ENCODE results near the gene BCKDHA. TPM values are rescaled to one million over a fixed set of nuclear protein-coding genes. Genes with fewer than 3 reads are reported as not detected.

Gene BCKDHA
- total and polyA plus RNA-seq, 5 experiments from 2014 or later, result 15.9 to 67.3 (median 51.8) TPM

DNA sequence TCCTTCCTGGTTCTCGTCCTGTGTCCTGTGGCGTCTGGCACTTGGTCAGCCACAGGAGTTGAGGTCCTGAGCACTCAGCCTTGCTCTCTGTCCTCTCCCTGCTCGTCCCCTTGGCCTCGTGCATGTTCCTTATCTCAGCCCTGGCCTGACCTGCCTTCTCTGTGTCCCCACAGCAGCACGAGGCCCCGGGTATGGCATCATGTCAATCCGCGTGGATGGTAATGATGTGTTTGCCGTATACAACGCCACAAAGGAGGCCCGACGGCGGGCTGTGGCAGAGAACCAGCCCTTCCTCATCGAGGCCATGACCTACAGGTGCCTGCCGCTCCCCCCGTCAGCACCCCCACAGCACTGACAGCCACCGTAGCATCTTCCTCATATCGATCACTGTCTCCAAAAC lies 24.8 kb downstream of the BCKDHA start:
- Mint-ChIP-seq H3K4me3 (no peak overlapping the region), H3K9me3 (no peaks in the 10 kb centered on the region), H3K27ac (peak overlapping the region in 2 of 10 donors; percentile 14 to 85), H3K4me1 (peaks cover 11 to 19% (median 13%) of the 10 kb centered on the region in 4 donors), H3K36me3 (peaks cover 0 to 61% (median 7%) of the 10 kb centered on the region in 3 donors), H3K27me3 (no peaks in the 10 kb centered on the region)
- no peak for ATAC-seq
- POLR2A ChIA-PET, result no interaction called here
- no peak for DNase-seq

DNA sequence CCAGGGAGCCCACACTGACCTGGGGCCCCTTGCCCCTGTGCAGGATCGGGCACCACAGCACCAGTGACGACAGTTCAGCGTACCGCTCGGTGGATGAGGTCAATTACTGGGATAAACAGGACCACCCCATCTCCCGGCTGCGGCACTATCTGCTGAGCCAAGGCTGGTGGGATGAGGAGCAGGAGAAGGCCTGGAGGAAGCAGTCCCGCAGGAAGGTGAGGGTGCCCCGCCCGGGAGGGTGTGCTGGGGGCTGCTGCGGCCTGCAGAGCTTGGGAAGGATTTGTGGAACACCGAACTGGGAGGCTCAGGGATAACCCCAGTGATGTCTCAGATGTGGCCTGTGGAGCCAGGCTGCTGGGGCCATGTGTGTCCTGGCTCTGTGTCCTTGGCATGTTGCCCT lies 25.3 kb downstream of the BCKDHA start:
- Mint-ChIP-seq H3K9me3 (no peaks in the 10 kb centered on the region), H3K27me3 (no peaks in the 10 kb centered on the region), H3K36me3 (peaks cover 0 to 56% (median 7%) of the 10 kb centered on the region in 3 donors), H3K4me1 (peaks cover 16 to 24% (median 18%) of the 10 kb centered on the region in 4 donors), H3K4me3 (no peak overlapping the region), H3K27ac (no peak overlapping the region)
- no peak for DNase-seq
- ATAC-seq, result no peak
- POLR2A ChIA-PET, result interaction anchor here (0.7 kb wide), 1 partner anchor 24 kb away, joined by 4 read pairs; no protein-coding TSS in a partner anchor

DNA sequence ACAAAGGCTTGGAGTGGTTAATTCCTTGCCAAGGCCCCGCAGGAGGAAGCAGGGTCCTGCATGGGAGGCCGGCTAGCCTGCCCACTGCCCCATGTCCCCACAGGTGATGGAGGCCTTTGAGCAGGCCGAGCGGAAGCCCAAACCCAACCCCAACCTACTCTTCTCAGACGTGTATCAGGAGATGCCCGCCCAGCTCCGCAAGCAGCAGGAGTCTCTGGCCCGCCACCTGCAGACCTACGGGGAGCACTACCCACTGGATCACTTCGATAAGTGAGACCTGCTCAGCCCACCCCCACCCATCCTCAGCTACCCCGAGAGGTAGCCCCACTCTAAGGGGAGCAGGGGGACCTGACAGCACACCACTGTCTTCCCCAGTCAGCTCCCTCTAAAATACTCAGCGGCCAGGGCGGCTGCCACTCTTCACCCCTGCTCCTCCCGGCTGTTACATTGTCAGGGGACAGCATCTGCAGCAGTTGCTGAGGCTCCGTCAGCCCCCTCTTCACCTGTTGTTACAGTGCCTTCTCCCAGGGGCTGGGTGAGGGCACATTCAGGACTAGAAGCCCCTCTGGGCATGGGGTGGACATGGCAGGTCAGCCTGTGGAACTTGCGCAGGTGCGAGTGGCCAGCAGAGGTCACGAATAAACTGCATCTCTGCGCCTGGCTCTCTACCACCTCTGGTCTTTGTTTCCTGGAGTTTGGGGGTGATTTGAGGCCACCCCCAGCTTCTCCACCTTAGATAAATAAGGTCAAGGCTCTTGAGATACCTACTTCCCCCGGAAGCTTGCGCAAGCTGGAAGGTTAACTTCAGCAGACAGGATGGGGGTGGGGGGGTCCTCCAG lies 26.9 kb downstream of the BCKDHA start:
- DNase-seq (no peak), ATAC-seq (peak in 1 of 2 donors; percentile 16)
- Mint-ChIP-seq H3K27ac (peak overlapping the region in 5 of 10 donors; percentile 6 to 75 (median 43)), H3K9me3 (no peaks in the 10 kb centered on the region), H3K36me3 (peaks cover 0 to 41% (median 7%) of the 10 kb centered on the region in 3 donors), H3K4me3 (no peak overlapping the region), H3K4me1 (peaks cover 22 to 37% (median 30%) of the 10 kb centered on the region in 4 donors), H3K27me3 (no peaks in the 10 kb centered on the region)
- POLR2A ChIA-PET, result interaction anchor here (0.5 kb wide), 1 partner anchor 46 kb away, joined by 4 read pairs; no protein-coding TSS in a partner anchor

DNA sequence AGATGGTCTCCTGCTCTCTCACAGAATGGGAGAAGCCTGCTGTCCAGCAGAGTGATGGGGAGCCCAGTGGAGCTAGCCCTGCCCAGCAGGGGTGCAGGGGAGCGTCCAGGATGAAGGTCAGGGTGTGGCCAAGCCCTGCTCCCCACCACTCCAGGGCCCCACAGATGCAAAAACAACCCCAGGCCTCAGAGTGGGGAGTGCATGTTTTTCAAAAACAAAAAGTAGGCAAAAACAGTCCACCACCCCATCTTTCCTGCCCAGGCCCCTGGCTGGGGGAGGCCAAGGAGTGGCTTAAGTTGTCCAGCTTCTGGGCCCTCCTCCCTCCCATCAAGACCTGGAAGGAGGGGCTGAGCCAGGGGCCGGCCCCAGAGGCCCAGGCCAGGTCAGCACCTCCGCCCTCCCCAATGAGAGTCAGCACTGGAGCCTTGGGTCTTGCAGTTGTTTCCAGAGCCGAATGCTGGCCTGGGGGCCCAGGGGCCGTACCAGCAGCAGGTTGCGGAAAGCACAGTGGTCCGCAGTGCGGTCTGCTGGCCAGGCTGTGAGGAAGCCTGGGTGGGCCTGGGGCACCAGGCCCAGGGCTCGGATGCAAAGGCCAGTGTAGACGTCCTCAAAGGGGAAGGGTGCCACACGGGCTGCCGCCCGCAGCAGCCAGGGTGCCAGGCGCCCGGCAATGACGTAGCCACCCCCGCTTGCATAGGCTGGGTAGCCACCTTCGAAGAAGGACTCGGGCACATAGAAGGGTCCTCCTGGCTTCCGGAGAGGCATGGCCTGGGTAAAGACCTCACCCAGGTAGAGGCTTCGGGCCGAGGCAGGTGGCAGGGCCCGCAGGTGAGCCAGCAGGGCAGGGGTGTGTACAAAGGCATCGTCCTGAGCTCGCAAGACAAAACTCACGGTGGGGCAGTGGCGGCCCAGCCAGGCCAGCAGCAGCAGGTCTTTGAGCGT lies 27.8 kb downstream of the BCKDHA start:
- ATAC-seq (no peak), DNase-seq (no peak)
- Mint-ChIP-seq H3K9me3 (no peaks in the 10 kb centered on the region), H3K36me3 (peaks cover 0 to 32% (median 7%) of the 10 kb centered on the region in 3 donors), H3K27me3 (no peaks in the 10 kb centered on the region), H3K4me1 (peaks cover 22 to 37% (median 30%) of the 10 kb centered on the region in 4 donors), H3K4me3 (peak overlapping the region in 4 of 10 donors; percentile 43 to 83 (median 59)), H3K27ac (peak overlapping the region in 5 of 10 donors; percentile 62 to 92 (median 69))
- POLR2A ChIA-PET, result interaction anchor here (0.5 kb wide), 1 partner anchor 47 kb away, joined by 4 read pairs; no protein-coding TSS in a partner anchor

DNA sequence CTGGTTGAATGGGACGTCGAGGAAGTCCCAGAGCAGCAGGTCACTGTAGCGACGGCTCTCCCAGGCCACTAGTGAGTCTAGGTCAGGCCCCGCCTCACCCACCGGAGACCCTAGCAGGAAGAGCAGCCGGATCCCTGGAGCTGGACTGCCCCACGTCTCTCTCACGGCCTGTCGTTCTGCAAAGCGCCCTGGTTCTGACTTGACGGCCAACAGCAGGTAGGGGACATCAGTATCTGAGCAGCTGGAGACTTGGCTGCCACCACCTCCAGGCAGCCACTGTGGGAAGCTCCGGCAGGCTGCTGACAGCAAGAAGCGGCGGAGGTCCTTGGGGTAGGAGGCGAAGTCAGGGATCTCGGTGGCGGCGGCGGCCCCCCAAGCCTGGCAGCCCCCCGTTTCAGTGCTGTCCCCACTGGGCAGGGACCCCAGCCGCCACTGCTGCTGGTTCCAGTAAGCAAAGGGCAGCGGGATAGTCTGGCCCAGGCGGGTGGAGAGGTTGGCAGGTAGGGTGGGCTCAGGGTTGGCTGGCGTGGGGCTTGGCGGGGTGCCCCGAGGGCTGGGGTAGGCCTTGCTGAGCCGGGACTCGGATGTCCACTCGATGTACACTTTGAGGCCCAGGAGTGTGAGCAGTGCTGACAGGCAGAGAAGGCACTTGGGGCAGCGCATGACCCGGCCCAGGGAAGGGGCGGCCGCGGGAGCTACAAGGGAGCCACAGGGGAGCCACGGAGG lies 28.7 kb downstream of the BCKDHA start:
- no peaks in the 10 kb centered on the region for H3K27me3 Mint-ChIP-seq
- H3K36me3 Mint-ChIP-seq, result peaks cover 0 to 28% (median 4%) of the 10 kb centered on the region in 3 donors
- no peak for ATAC-seq
- H3K27ac Mint-ChIP-seq, result peak overlapping the region; percentile 62 to 98 (median 84)
- no peaks in the 10 kb centered on the region for H3K9me3 Mint-ChIP-seq
- no peak for DNase-seq
- H3K4me3 Mint-ChIP-seq, result peak overlapping the region in 7 of 10 donors; percentile 7 to 99 (median 62)
- peaks cover 21 to 33% (median 32%) of the 10 kb centered on the region in 4 donors for H3K4me1 Mint-ChIP-seq
- POLR2A ChIA-PET, result no interaction called here

DNA sequence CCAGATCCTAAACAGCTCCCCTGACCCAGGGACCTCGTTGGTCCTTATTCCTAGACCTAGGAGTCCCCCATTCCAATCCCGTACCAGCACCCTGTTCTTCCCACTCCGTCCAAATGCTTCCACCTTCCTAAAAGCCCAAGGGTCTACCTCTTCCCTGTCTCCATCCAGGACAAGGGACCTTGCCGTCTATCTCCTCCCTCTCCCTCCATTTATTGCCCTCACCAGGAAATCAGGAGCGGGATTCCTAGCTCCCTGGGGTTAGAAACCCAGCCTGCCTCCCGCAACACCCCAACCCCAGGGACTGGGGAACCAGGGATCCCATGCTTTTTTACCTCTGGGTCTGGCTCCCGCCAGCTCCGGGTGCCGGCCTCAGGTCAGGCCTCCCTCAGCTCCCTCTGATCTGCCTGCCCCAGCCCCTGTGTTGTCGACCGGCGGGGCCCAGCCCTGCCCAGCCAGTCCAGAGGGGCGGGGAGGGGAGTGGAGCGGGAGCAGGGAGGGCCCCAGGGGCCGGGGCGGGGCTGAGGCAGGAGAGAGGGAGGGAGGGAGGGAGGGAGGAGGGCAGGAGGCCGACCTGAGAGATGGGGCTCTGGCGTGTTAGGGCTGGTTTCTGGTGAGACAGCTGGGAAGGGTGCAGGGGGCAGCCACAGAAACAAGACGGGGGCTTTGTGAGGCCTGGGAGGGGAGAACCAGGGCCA lies 29.5 kb downstream of the BCKDHA start, which contains the start of gene B3GNT8:
B3GNT8 (minus strand) TSS at position 423 of the 695 bp plus-strand sequence. CDS start 596 bp downstream, outside the sequence.
- DNase-seq, result peak in 5 of 10 donors; percentile 16 to 38 (median 22)
- peak; percentile 66 to 71 for ATAC-seq
- H3K4me3 Mint-ChIP-seq, result peak within 1 kb of the TSS; percentile 78 to 99 (median 86)
- no peaks in the 10 kb centered on the region for H3K9me3 Mint-ChIP-seq
- H3K27me3 Mint-ChIP-seq, result no peaks in the 10 kb centered on the region
- H3K27ac Mint-ChIP-seq, result peak within 1 kb of the TSS; percentile 89 to 98 (median 91)
- POLR2A ChIA-PET, result interaction anchor here (0.7 kb wide), 1 partner anchor 13 kb away, joined by 4 read pairs; the partner anchor contains the start of gene DMAC2
- peaks cover 19 to 36% (median 31%) of the 10 kb centered on the region in 4 donors for H3K4me1 Mint-ChIP-seq
- peaks cover 0 to 28% (median 5%) of the 10 kb centered on the region in 3 donors for H3K36me3 Mint-ChIP-seq

DNA sequence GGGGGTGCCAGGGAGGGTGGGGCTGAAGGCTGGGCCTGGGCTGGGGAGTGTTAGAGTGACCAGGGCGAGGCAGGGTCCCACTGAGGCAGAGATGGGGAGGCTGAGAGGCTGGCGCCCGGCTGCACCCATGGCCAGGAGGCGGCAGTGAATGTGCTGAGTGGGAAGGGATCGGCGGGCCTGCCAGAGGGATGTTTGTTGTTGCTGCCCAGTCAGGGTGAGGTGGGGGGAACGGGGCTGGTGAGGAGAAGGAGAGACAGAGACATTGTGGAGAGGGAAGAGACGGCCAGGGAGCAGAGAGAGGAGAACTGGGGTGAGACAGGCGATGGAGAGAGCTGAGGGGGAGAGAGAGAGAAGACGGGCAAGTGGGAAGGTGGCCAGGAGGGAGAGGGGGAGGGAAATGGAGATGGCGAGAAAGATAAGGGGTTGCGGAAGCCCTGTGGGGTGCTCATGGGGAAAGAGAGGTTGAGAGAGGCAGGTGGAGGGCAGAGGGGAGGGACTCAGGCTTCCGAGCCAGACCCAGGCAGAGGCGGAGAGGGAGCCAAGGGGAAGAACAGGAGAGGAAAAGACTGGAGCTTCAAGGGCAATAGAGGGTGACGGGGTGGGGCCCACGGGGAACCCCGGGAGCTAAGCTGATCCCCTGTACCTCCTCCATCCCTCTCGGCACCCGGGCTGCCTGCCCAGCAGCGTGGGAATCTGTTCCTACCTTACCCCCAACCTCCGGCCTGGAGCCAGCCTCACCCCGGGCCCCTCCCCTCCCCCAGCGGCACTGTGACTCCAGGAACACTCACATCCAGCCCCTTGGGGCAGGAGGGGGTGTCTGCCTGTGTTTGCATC lies 30.2 kb downstream of the BCKDHA start:
- Mint-ChIP-seq H3K27me3 (no peaks in the 10 kb centered on the region), H3K4me3 (peak overlapping the region; percentile 78 to 99 (median 86)), H3K4me1 (peaks cover 16 to 36% (median 31%) of the 10 kb centered on the region in 4 donors), H3K9me3 (no peaks in the 10 kb centered on the region), H3K27ac (peak overlapping the region; percentile 89 to 98 (median 91)), H3K36me3 (peaks cover 0 to 27% (median 3%) of the 10 kb centered on the region in 3 donors)
- ATAC-seq (peak; percentile 61 to 68), DNase-seq (peak in 5 of 10 donors; percentile 23 to 55 (median 37))
- POLR2A ChIA-PET, result interaction anchor here (0.7 to 1.1 kb wide), 5 partner anchors 12 to 119 kb away, joined by 3 to 4 read pairs (median 3); partner anchors contain the start of genes B9D2 and DMAC2

DNA sequence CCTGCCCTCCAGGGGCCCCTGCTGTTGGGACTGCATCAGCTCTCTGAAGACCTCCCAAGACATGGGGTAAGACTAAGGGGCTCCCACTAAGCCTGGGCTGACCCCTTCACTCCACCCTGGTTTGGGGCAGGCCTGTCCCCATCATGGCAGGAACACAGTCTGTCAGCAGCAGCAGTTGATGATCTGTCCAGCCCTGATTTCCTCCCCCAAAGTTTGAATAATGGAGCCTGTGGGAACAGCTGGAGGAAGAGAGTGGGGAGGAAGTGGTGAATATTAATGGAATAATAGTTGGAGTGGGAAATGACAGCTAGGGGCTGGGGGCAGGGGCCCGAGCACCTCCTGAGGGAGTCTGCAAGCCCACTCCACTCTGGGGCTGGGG lies 30.9 kb downstream of the BCKDHA start:
- H3K27ac Mint-ChIP-seq, result peak overlapping the region in 8 of 10 donors; percentile 29 to 98 (median 72)
- POLR2A ChIA-PET, result interaction anchor here (0.7 to 1.1 kb wide), 5 partner anchors 11 to 166 kb away, joined by 3 read pairs; partner anchors contain the start of genes B9D2 and DMAC2
- H3K9me3 Mint-ChIP-seq, result no peaks in the 10 kb centered on the region
- no peaks in the 10 kb centered on the region for H3K27me3 Mint-ChIP-seq
- peaks cover 16 to 36% (median 31%) of the 10 kb centered on the region in 4 donors for H3K4me1 Mint-ChIP-seq
- H3K4me3 Mint-ChIP-seq, result peak overlapping the region; percentile 11 to 99 (median 53)
- DNase-seq (no peak), ATAC-seq (no peak)
- H3K36me3 Mint-ChIP-seq, result peaks cover 0 to 28% (median 3%) of the 10 kb centered on the region in 3 donors

DNA sequence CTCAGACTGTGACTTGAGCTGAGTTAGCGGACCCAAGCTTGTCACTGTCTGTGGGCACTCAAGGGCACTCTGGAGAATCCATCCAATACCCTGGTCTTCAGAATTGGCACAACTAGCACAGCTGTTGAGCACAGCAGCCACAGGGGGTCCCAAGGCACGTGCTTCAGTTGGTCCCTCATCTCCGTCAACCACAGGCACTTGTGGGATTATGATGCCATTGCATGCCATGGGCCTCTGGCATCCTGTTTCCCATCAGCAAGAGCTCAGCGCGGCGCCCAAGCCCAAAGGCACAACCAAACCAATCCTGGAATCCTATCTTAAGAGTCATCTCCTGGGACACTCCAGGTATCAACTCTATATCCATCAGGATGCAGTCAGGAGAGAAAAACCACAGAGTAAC lies 33.3 kb downstream of the BCKDHA start:
- DNase-seq (peak in 1 of 10 donors; percentile 21), ATAC-seq (no peak)
- peaks cover 0 to 40% (median 3%) of the 10 kb centered on the region in 3 donors for H3K36me3 Mint-ChIP-seq
- H3K4me3 Mint-ChIP-seq, result peak overlapping the region in 1 of 10 donors; percentile 30
- POLR2A ChIA-PET, result interaction anchor here (2.0 kb wide), 1 partner anchor 9 kb away, joined by 9 read pairs; the partner anchor contains the start of gene DMAC2
- no peaks in the 10 kb centered on the region for H3K27me3 Mint-ChIP-seq
- H3K27ac Mint-ChIP-seq, result peak overlapping the region in 3 of 10 donors; percentile 37 to 56 (median 43)
- H3K9me3 Mint-ChIP-seq, result no peaks in the 10 kb centered on the region
- peaks cover 18 to 33% (median 28%) of the 10 kb centered on the region in 4 donors for H3K4me1 Mint-ChIP-seq

Measured in naive thymus-derived CD8-positive, alpha-beta T cell (primary cell).